ENCODE data around the gene NRAP. TPM values are rescaled to one million over a fixed set of nuclear protein-coding genes. Genes with fewer than 3 reads are reported as not detected.
A peak's percentile ranks its signal among the peaks of the same experiment; 100 is the strongest.

The NRAP gene
- total RNA-seq, 1 donor from 2014 or later, result not detected

DNA sequence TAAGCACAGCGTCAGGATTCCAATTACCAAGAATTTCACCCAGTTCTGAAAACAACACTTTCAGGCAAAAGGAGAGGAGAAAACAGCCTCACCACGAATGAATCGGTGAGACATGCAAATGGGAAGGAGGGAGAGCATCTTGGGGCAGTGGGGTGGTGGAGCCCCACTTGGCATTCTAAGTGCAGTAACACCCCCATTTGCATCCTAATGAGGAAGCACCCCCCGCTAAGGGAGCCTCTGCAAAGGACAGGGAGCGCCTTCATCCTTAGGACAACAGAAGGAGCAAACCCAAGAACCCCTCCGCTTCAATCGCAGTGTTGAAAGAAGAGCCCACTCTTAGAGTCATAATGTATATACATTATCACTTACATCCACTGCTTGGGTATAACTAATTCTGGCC, 46.8 kb downstream of the NRAP start:
- Mint-ChIP-seq H3K27me3 (ENCODE audit: unreplicated experiment) (peaks cover 77% of the 10 kb centered on the region), H3K36me3 (ENCODE audit: unreplicated experiment) (no peaks in the 10 kb centered on the region), H3K27ac (ENCODE audit: unreplicated experiment) (no peak overlapping the region), H3K4me3 (ENCODE audit: unreplicated experiment) (no peak overlapping the region), H3K4me1 (ENCODE audit: unreplicated experiment) (no peaks in the 10 kb centered on the region), H3K9me3 (ENCODE audit: unreplicated experiment) (no peaks in the 10 kb centered on the region)
- no peak for DNase-seq (ENCODE audit: extremely low spot score, unreplicated experiment)
- TF ChIP-seq, protein P1, sequence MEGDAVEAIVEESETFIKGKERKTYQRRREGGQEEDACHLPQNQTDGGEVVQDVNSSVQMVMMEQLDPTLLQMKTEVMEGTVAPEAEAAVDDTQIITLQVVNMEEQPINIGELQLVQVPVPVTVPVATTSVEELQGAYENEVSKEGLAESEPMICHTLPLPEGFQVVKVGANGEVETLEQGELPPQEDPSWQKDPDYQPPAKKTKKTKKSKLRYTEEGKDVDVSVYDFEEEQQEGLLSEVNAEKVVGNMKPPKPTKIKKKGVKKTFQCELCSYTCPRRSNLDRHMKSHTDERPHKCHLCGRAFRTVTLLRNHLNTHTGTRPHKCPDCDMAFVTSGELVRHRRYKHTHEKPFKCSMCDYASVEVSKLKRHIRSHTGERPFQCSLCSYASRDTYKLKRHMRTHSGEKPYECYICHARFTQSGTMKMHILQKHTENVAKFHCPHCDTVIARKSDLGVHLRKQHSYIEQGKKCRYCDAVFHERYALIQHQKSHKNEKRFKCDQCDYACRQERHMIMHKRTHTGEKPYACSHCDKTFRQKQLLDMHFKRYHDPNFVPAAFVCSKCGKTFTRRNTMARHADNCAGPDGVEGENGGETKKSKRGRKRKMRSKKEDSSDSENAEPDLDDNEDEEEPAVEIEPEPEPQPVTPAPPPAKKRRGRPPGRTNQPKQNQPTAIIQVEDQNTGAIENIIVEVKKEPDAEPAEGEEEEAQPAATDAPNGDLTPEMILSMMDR (IDR thresholded peaks at IDR 0.05), result no peak

DNA sequence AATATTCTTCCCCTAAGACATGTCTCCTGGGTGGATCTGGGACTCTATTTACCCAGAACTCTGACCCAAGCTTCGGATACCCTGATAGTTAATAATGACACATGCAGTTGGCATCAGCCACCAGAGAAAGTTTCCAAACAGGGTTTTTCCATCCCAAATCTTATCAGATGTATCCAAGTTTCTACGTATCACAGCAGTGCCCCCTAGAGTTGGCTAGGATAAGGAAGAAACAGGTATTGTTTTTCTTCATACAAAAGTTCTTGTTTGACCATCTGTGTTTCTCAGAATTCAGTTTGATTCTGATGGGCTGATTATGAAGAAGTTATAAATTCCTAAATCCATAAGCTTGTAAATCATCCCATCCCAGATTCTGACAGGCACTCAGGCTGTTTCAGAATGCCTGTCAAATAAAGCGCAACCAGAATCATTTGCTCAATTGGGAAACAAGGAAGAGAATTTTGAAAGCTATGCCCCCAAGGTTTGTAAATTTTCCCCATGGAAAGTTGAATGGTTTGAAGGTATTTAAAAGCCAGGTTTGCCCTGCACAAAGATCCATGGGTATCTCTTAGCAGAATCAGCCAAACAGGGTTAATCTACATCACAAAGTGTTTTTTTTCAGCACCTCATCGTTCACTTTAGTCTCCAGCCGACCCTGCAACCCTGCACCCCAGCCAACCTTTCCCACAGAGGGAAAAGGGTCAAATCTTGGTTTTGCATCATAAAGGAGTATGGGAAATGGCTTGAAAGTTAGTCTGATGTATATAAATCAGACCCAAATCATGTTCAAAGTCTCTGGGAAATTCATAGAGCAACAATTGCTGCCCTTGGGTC, 47.4 kb downstream of the NRAP start:
- no peaks in the 10 kb centered on the region for H3K4me1 Mint-ChIP-seq (ENCODE audit: unreplicated experiment)
- no peak for DNase-seq (ENCODE audit: extremely low spot score, unreplicated experiment)
- TF ChIP-seq, protein P1 (IDR thresholded peaks at IDR 0.05), result peak; percentile 43
- H3K36me3 Mint-ChIP-seq (ENCODE audit: unreplicated experiment), result no peaks in the 10 kb centered on the region
- H3K27me3 Mint-ChIP-seq (ENCODE audit: unreplicated experiment), result peaks cover 79% of the 10 kb centered on the region
- no peak overlapping the region for H3K27ac Mint-ChIP-seq (ENCODE audit: unreplicated experiment)
- H3K4me3 Mint-ChIP-seq (ENCODE audit: unreplicated experiment), result no peak overlapping the region
- H3K9me3 Mint-ChIP-seq (ENCODE audit: unreplicated experiment), result no peaks in the 10 kb centered on the region

DNA sequence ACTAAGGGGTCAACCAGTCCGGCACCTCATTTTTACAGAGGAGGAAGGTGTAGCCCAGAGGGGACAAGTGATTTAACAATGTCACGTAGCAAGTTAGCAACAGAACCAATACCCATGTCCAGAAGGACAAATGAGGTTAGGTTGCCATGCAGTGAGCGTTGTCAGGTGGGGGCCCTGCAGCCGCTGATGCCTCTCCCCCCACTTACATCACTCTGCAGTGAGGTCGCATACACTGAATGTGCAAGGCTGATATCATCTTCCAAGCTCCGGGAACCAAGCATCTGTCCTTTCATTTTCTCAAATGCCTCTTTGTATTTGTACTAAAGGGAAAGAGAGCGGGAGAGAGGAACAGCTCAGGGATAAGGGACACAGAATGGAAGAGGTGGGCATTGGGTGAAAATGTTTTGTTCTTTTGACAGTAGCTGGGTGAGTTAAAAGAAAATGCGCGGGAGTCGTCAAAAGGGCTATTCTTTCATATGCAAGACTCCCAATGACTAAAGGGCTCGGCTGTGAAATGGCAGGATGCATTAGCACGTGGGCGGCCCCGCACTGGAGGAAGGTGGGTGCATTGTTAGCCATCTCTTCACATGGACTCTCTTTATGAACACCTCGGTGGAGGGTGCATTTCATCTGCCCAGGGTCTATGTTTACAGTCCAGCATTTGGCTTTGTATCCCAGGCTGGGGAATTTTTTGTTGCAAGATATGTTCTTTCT, 49.7 kb downstream of the NRAP start:
- DNase-seq (ENCODE audit: extremely low spot score, unreplicated experiment), result no peak
- peaks cover 84% of the 10 kb centered on the region for H3K27me3 Mint-ChIP-seq (ENCODE audit: unreplicated experiment)
- peaks cover 5% of the 10 kb centered on the region for H3K4me1 Mint-ChIP-seq (ENCODE audit: unreplicated experiment)
- no peaks in the 10 kb centered on the region for H3K9me3 Mint-ChIP-seq (ENCODE audit: unreplicated experiment)
- TF ChIP-seq, protein P1 (IDR thresholded peaks at IDR 0.05), result no peak
- no peaks in the 10 kb centered on the region for H3K36me3 Mint-ChIP-seq (ENCODE audit: unreplicated experiment)
- no peak overlapping the region for H3K27ac Mint-ChIP-seq (ENCODE audit: unreplicated experiment)
- H3K4me3 Mint-ChIP-seq (ENCODE audit: unreplicated experiment), result no peak overlapping the region

DNA sequence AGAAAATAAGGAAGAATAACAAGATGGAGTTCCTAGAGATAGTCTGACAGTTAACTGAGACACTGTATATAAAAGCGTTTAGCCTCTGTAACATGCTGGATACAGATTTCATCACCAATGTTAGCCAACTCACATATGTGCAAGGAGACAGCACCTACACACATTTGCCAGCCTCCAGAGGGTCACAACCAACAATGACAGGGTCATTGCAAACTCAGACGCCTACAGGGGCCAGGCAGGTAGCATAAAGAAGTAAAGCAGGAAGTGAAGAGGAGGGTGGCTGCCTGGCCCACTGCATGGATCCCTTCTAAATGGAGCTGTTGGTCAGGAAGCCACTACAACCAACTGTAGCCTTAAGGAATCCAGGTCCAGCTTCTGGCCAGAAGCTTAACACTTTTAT, 50.4 kb downstream of the NRAP start:
- H3K4me1 Mint-ChIP-seq (ENCODE audit: unreplicated experiment), result peaks cover 5% of the 10 kb centered on the region
- H3K9me3 Mint-ChIP-seq (ENCODE audit: unreplicated experiment), result no peaks in the 10 kb centered on the region
- H3K36me3 Mint-ChIP-seq (ENCODE audit: unreplicated experiment), result no peaks in the 10 kb centered on the region
- H3K4me3 Mint-ChIP-seq (ENCODE audit: unreplicated experiment), result no peak overlapping the region
- no peak overlapping the region for H3K27ac Mint-ChIP-seq (ENCODE audit: unreplicated experiment)
- H3K27me3 Mint-ChIP-seq (ENCODE audit: unreplicated experiment), result peaks cover 77% of the 10 kb centered on the region
- TF ChIP-seq, protein P1 (IDR thresholded peaks at IDR 0.05), result no peak
- no peak for DNase-seq (ENCODE audit: extremely low spot score, unreplicated experiment)

DNA sequence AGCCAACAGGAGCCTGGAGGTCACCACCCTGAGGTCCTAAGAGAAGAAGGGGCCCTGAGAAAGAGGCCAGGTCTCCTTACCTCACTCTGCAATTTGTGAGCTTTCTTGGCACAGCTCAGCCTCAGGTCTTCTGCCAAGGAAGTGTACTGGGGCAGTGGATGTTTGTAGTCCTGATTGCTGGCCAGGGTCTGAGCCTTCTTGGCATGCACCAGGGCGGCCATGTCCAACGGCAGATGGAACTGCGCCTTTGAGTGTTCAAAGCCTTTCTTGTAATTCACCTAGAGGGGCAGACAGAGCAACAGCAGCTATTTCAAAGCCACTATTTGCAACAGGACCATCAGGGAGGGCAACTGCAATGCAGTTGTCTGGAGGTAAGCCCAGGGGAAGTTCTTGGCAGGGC, 51.7 kb downstream of the NRAP start:
- TF ChIP-seq, protein P1 (IDR thresholded peaks at IDR 0.05), result no peak
- no peaks in the 10 kb centered on the region for H3K9me3 Mint-ChIP-seq (ENCODE audit: unreplicated experiment)
- no peak for DNase-seq (ENCODE audit: extremely low spot score, unreplicated experiment)
- no peaks in the 10 kb centered on the region for H3K36me3 Mint-ChIP-seq (ENCODE audit: unreplicated experiment)
- H3K27me3 Mint-ChIP-seq (ENCODE audit: unreplicated experiment), result peaks cover 77% of the 10 kb centered on the region
- H3K4me1 Mint-ChIP-seq (ENCODE audit: unreplicated experiment), result peaks cover 5% of the 10 kb centered on the region
- H3K4me3 Mint-ChIP-seq (ENCODE audit: unreplicated experiment), result no peak overlapping the region
- H3K27ac Mint-ChIP-seq (ENCODE audit: unreplicated experiment), result no peak overlapping the region

Measured in osteocyte (in vitro differentiated cells).